ENCODE data around the gene MBP.
A peak's percentile ranks its signal among the peaks of the same experiment; 100 is the strongest.

- TF ChIP-seq, protein P1, sequence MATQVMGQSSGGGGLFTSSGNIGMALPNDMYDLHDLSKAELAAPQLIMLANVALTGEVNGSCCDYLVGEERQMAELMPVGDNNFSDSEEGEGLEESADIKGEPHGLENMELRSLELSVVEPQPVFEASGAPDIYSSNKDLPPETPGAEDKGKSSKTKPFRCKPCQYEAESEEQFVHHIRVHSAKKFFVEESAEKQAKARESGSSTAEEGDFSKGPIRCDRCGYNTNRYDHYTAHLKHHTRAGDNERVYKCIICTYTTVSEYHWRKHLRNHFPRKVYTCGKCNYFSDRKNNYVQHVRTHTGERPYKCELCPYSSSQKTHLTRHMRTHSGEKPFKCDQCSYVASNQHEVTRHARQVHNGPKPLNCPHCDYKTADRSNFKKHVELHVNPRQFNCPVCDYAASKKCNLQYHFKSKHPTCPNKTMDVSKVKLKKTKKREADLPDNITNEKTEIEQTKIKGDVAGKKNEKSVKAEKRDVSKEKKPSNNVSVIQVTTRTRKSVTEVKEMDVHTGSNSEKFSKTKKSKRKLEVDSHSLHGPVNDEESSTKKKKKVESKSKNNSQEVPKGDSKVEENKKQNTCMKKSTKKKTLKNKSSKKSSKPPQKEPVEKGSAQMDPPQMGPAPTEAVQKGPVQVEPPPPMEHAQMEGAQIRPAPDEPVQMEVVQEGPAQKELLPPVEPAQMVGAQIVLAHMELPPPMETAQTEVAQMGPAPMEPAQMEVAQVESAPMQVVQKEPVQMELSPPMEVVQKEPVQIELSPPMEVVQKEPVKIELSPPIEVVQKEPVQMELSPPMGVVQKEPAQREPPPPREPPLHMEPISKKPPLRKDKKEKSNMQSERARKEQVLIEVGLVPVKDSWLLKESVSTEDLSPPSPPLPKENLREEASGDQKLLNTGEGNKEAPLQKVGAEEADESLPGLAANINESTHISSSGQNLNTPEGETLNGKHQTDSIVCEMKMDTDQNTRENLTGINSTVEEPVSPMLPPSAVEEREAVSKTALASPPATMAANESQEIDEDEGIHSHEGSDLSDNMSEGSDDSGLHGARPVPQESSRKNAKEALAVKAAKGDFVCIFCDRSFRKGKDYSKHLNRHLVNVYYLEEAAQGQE (IDR thresholded peaks at IDR 0.05; ENCODE audit: unreplicated experiment): no peak
- TF ChIP-seq, protein P2, sequence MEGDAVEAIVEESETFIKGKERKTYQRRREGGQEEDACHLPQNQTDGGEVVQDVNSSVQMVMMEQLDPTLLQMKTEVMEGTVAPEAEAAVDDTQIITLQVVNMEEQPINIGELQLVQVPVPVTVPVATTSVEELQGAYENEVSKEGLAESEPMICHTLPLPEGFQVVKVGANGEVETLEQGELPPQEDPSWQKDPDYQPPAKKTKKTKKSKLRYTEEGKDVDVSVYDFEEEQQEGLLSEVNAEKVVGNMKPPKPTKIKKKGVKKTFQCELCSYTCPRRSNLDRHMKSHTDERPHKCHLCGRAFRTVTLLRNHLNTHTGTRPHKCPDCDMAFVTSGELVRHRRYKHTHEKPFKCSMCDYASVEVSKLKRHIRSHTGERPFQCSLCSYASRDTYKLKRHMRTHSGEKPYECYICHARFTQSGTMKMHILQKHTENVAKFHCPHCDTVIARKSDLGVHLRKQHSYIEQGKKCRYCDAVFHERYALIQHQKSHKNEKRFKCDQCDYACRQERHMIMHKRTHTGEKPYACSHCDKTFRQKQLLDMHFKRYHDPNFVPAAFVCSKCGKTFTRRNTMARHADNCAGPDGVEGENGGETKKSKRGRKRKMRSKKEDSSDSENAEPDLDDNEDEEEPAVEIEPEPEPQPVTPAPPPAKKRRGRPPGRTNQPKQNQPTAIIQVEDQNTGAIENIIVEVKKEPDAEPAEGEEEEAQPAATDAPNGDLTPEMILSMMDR (conservative IDR thresholded peaks at IDR 0.05; ENCODE audit: low read depth in 2 of 2): peak; percentile 13 to 58; a peak in 3 of 4 replicates
- TF ChIP-seq EZH2 (IDR thresholded peaks at IDR 0.05; ENCODE audit: low read depth, unreplicated experiment) (no peak), CREB1 (CRISPR knock-in tag; IDR thresholded peaks at IDR 0.05; ENCODE audit: low read depth) (no peak), POLR2AphosphoS5 (IDR thresholded peaks at IDR 0.05; ENCODE audit: low read depth) (no peak), ZNF114 (CRISPR knock-in tag; IDR thresholded peaks at IDR 0.05) (no peak), EZH2phosphoT487 (IDR thresholded peaks at IDR 0.05; ENCODE audit: unreplicated experiment) (no peak), JUNB (IDR thresholded peaks at IDR 0.05; ENCODE audit: unreplicated experiment) (no peak)
- TF ChIP-seq, protein P3, sequence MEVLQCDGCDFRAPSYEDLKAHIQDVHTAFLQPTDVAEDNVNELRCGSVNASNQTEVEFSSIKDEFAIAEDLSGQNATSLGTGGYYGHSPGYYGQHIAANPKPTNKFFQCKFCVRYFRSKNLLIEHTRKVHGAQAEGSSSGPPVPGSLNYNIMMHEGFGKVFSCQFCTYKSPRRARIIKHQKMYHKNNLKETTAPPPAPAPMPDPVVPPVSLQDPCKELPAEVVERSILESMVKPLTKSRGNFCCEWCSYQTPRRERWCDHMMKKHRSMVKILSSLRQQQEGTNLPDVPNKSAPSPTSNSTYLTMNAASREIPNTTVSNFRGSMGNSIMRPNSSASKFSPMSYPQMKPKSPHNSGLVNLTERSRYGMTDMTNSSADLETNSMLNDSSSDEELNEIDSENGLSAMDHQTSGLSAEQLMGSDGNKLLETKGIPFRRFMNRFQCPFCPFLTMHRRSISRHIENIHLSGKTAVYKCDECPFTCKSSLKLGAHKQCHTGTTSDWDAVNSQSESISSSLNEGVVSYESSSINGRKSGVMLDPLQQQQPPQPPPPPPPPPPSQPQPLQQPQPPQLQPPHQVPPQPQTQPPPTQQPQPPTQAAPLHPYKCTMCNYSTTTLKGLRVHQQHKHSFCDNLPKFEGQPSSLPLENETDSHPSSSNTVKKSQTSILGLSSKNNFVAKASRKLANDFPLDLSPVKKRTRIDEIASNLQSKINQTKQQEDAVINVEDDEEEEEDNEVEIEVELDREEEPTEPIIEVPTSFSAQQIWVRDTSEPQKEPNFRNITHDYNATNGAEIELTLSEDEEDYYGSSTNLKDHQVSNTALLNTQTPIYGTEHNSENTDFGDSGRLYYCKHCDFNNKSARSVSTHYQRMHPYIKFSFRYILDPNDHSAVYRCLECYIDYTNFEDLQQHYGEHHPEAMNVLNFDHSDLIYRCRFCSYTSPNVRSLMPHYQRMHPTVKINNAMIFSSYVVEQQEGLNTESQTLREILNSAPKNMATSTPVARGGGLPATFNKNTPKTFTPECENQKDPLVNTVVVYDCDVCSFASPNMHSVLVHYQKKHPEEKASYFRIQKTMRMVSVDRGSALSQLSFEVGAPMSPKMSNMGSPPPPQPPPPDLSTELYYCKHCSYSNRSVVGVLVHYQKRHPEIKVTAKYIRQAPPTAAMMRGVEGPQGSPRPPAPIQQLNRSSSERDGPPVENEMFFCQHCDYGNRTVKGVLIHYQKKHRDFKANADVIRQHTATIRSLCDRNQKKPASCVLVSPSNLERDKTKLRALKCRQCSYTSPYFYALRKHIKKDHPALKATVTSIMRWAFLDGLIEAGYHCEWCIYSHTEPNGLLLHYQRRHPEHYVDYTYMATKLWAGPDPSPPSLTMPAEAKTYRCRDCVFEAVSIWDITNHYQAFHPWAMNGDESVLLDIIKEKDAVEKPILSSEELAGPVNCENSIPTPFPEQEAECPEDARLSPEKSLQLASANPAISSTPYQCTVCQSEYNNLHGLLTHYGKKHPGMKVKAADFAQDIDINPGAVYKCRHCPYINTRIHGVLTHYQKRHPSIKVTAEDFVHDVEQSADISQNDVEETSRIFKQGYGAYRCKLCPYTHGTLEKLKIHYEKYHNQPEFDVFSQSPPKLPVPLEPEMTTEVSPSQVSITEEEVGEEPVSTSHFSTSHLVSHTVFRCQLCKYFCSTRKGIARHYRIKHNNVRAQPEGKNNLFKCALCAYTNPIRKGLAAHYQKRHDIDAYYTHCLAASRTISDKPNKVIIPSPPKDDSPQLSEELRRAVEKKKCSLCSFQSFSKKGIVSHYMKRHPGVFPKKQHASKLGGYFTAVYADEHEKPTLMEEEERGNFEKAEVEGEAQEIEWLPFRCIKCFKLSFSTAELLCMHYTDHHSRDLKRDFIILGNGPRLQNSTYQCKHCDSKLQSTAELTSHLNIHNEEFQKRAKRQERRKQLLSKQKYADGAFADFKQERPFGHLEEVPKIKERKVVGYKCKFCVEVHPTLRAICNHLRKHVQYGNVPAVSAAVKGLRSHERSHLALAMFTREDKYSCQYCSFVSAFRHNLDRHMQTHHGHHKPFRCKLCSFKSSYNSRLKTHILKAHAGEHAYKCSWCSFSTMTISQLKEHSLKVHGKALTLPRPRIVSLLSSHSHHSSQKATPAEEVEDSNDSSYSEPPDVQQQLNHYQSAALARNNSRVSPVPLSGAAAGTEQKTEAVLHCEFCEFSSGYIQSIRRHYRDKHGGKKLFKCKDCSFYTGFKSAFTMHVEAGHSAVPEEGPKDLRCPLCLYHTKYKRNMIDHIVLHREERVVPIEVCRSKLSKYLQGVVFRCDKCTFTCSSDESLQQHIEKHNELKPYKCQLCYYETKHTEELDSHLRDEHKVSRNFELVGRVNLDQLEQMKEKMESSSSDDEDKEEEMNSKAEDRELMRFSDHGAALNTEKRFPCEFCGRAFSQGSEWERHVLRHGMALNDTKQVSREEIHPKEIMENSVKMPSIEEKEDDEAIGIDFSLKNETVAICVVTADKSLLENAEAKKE (CRISPR knock-in tag; IDR thresholded peaks at IDR 0.05): no peak
These were observed 77.8 kb downstream of the MBP start for GRCh38 chr18:77054606-77055428.

All from GM23338 (cell line).